Type B pancreatic cell (in vitro differentiated cells): ENCODE measurements around the gene CD34. TPM values are rescaled to one million over a fixed set of nuclear protein-coding genes. Genes with fewer than 3 reads are reported as not detected.

Experiments
- DNase-seq: peaks from one replicate; pipeline ENCODE4 v3.0.0; 2021; ENCODE audit warnings: mixed read lengths; ENCODE audit not compliant: unreplicated experiment; ENCODE audit errors: extremely low spot score
- H3K27ac Mint-ChIP-seq: 2 replicates; pipeline ENCODE4 v1.8.0; 2021; ENCODE audit warnings: mild to moderate bottlenecking, mixed read lengths
- H3K27me3 Mint-ChIP-seq: 2 replicates; pipeline ENCODE4 v1.8.0; 2021; ENCODE audit warnings: mixed read lengths
- H3K36me3 Mint-ChIP-seq: 2 replicates; pipeline ENCODE4 v1.8.0; 2021; ENCODE audit warnings: mixed read lengths
- H3K4me1 Mint-ChIP-seq: one replicate; pipeline ENCODE4 v1.8.0; 2021; ENCODE audit warnings: mixed read lengths; ENCODE audit not compliant: unreplicated experiment
- H3K4me3 Mint-ChIP-seq: 2 replicates; pipeline ENCODE4 v1.8.0; 2021; ENCODE audit warnings: mild to moderate bottlenecking, mixed read lengths
- H3K9me3 Mint-ChIP-seq: 2 replicates; pipeline ENCODE4 v1.8.0; 2021; ENCODE audit warnings: mixed read lengths
- total RNA-seq: library from RNA; stranded (reverse); gene quantifications from 2 replicates; pipeline ENCODE4 v1.2.1, GENCODE V29; 2021; ENCODE audit warnings: low replicate concordance
- TF ChIP-seq, protein P1 (sequence below): fragments of 200-600 bp; sonication (generic); conservative IDR thresholded peaks from 2 replicates; pipeline ENCODE4 v1.5.0; 2021; ENCODE audit warnings: antibody characterized with exemption, mild to moderate bottlenecking

Gene CD34
- total RNA-seq, 1 donor from 2014 or later, result 0.34 TPM

DNA sequence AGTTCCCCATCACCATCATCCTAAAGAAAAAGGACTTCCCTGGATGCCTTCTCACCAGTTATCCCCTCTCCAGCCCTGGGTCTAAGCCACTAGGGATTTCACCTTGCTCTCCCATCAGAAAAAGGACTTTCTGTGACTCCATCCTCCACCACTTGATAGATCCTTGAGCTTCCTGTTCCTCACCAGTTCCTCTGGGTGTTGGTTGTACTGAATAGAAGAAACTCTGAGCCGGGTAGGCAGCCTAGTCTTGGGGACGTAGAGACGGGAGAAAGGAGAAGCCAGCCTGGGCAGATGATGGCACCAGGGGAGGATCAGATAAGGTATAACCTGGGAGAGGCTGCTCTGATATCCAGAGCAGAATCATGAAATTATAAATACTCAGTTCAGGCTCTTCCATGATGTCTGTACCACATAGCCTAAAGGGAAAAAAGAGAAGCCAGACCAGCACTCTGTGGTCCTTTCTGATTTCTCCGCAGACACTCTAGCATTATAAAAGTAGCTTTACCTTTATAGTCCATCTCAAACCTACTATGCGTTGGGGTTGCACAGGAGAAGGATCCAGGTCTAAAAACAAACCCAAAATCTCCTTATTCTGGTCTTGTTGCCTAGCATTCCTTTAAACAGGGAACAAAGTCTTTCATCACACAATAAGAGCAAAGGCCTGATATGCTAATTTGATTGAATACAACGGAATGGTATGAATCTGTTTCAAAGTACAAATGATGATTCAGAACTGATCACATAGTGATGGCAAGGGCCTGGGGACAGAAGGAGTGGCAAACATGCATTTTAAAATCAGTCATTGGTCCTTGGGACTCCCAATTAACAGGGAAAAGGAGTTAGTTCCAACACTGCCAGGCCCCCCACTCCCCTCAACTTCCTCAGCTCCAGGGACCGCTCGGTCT is 1.2 kb upstream of the CD34 start:
- Mint-ChIP-seq H3K4me1 (peaks cover 10% of the 10 kb centered on the region), H3K4me3 (peak overlapping the region; percentile 73), H3K27me3 (peaks cover 81% of the 10 kb centered on the region), H3K27ac (no peak overlapping the region), H3K9me3 (no peaks in the 10 kb centered on the region), H3K36me3 (no peaks in the 10 kb centered on the region)
- DNase-seq, result no peak
- TF ChIP-seq, protein P1, sequence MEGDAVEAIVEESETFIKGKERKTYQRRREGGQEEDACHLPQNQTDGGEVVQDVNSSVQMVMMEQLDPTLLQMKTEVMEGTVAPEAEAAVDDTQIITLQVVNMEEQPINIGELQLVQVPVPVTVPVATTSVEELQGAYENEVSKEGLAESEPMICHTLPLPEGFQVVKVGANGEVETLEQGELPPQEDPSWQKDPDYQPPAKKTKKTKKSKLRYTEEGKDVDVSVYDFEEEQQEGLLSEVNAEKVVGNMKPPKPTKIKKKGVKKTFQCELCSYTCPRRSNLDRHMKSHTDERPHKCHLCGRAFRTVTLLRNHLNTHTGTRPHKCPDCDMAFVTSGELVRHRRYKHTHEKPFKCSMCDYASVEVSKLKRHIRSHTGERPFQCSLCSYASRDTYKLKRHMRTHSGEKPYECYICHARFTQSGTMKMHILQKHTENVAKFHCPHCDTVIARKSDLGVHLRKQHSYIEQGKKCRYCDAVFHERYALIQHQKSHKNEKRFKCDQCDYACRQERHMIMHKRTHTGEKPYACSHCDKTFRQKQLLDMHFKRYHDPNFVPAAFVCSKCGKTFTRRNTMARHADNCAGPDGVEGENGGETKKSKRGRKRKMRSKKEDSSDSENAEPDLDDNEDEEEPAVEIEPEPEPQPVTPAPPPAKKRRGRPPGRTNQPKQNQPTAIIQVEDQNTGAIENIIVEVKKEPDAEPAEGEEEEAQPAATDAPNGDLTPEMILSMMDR, result no peak

DNA sequence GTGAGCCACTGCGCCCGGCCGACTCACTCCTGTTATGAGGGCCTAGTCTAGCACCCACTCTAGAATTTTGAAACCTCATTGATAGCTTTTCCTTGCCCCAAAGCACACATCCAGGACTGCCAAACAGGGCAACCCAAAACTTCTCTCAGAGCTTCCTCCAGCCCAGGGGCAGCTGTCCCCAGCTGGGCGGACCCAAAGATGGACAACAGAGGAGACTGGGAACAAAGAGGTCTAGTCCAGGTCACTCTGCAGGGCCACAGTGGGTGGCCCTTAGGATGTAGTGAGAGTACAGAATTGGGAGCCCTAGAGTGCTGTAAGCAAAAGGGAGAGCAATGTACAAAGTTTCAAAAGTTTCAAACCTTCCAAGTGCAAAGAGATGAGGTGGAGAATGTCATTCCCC is 1.2 kb downstream of the CD34 start:
- H3K4me3 Mint-ChIP-seq, result peak overlapping the region; percentile 3
- H3K27ac Mint-ChIP-seq, result no peak overlapping the region
- peaks cover 76% of the 10 kb centered on the region for H3K27me3 Mint-ChIP-seq
- DNase-seq, result no peak
- H3K36me3 Mint-ChIP-seq, result no peaks in the 10 kb centered on the region
- no peaks in the 10 kb centered on the region for H3K9me3 Mint-ChIP-seq
- TF ChIP-seq, protein P1, result no peak
- H3K4me1 Mint-ChIP-seq, result peaks cover 10% of the 10 kb centered on the region

DNA sequence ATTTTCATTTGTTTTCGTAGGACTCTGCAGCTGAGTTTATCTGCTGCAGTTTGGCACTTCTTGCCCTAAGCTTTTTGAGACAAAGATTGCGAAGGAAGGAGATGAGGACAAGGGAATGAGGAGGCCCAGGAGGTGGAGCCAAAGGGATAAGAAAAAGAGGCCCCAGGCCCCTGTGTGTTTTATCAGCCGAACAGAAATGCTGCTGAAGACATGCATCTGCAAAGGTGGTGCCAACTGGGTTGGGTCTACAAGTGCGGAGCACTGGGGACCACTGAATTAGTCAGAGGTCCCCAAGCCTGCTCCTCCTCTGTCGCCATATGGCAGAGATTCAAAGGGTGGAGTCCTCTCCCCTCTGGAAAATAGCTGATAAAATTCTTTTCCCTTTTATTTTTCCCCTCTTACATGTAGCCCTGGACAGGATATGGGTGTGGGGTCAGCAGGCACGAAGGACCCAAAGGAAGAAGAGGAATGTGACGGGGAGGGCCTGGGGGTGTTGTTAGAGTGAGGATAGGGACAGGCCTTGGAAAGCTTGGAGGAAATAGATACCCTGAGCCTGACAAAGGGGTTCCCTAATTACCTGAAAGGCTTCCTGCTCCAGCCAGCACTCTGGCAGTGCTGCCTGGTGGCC is 2.7 kb downstream of the CD34 start:
- Mint-ChIP-seq H3K36me3 (no peaks in the 10 kb centered on the region), H3K4me1 (peaks cover 14% of the 10 kb centered on the region), H3K9me3 (no peaks in the 10 kb centered on the region), H3K27me3 (peaks cover 67% of the 10 kb centered on the region), H3K27ac (no peak overlapping the region), H3K4me3 (no peak overlapping the region)
- TF ChIP-seq, protein P1, result no peak
- DNase-seq, result no peak

DNA sequence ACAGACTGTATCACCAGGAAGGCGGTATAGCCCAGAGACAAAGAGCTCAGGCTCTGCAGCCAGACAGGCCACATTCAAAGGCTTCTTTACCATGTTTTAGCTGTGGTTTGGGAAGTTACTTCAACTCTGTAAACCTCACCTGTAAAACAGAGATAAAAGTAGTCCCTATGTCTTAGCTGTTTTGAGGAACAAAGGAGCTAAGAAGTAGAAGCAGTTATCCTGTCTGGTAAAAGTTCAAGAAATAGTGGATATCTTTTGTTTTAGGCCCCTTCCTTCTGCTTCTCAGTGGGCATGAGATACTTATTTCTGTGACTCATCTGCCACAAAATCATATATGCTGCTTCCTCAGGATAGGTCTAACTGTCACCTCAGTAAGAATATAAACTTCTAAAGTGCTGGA is 6.5 kb downstream of the CD34 start:
- peaks cover 10% of the 10 kb centered on the region for H3K4me1 Mint-ChIP-seq
- peaks cover 29% of the 10 kb centered on the region for H3K27me3 Mint-ChIP-seq
- TF ChIP-seq, protein P1, result no peak
- no peaks in the 10 kb centered on the region for H3K9me3 Mint-ChIP-seq
- H3K4me3 Mint-ChIP-seq, result no peak overlapping the region
- DNase-seq, result no peak
- H3K36me3 Mint-ChIP-seq, result no peaks in the 10 kb centered on the region
- no peak overlapping the region for H3K27ac Mint-ChIP-seq

DNA sequence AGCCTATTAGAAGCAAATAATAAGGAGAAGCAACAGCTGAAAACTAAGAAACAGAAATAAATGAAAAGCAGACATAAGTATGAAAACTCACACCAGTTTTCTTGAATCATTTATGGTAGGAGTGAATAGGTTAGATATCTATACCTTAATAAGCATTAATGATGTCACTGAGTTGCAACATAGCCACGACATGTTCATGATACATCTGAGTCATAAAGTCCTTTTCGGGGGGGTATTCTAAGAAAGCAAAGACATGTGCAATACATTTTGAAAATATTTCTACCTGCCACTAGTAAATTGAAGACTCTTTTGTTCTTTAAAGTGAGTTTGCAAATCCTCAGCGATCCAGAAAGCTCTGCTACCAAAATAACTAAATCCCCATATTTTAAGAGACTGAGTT is 7.2 kb downstream of the CD34 start:
- peaks cover 24% of the 10 kb centered on the region for H3K27me3 Mint-ChIP-seq
- no peak overlapping the region for H3K4me3 Mint-ChIP-seq
- no peaks in the 10 kb centered on the region for H3K36me3 Mint-ChIP-seq
- no peak overlapping the region for H3K27ac Mint-ChIP-seq
- H3K9me3 Mint-ChIP-seq, result no peaks in the 10 kb centered on the region
- H3K4me1 Mint-ChIP-seq, result peaks cover 10% of the 10 kb centered on the region
- TF ChIP-seq, protein P1, result no peak
- no peak for DNase-seq
